Adrenal gland (tissue), 12 donors: Measurements from ENCODE around the gene CNTNAP2. TPM values are rescaled to one million over a fixed set of nuclear protein-coding genes. Genes with fewer than 3 reads are reported as not detected.

Experiments
- DNase-seq, 7 donors: peaks; one replicate each; pipeline ENCODE4 v3.0.0-alpha.2; 2019 to 2020
- H3K27ac ChIP-seq, 5 donors: fragments of 200-600 bp; sonication (generic) in 4 of 5; 1 replicate in 3 of 5; 2 replicates in 2 of 5; pipeline versions ENCODE4 v1.5.1 to v1.8.0; 2016 to 2020; ENCODE audit warnings: mild to moderate bottlenecking in 1 of 5
- H3K27me3 ChIP-seq: fragments of 200-600 bp; 2 replicates; pipeline ENCODE4 v1.8.0; 2021
- H3K36me3 ChIP-seq, 2 donors: fragments of 200-600 bp; replicated peaks in 1 of 2; 1 replicate in 1 of 2; 2 replicates in 1 of 2; pipeline versions ENCODE4 v1.5.1 to v1.8.0; 2018 to 2022
- H3K4me1 ChIP-seq, 2 donors: fragments of 200-600 bp; replicated peaks in 1 of 2; 1 replicate in 1 of 2; 2 replicates in 1 of 2; pipeline versions ENCODE4 v1.5.1 to v1.8.0; 2018 to 2021
- H3K4me3 ChIP-seq, 4 donors: fragments of 200-600 bp; sonication (generic) in 3 of 4; one replicate each; pipeline ENCODE4 v1.5.1; 2016 to 2018
- H3K9me3 ChIP-seq, 3 donors: fragments of 200-600 bp; sonication (generic) in 1 of 3; replicated peaks in 1 of 3; 1 replicate in 2 of 3; 2 replicates in 1 of 3; pipeline versions ENCODE4 v1.5.1 to v1.8.0; 2016 to 2021
- POLR2A ChIP-seq, 2 donors: fragments of 450-650 bp; IDR thresholded peaks; one replicate each; pipeline ENCODE4 v1.6.1; 2017; ENCODE audit warnings: antibody characterized with exemption in 2 of 2, mild to moderate bottlenecking in 2 of 2, moderate library complexity in 1 of 2
- WGBS, 4 donors: extraction: QIAGEN DNeasy Blood & Tissue Kit in 2 of 4; methylation state at CpG; one replicate each; pipeline versions ENCODE4 v1.1.5 to v1.1.7; 2013 to 2017; 5-methylcytosine and 5-hydroxymethylcytosine counted together
- intact Hi-C, 2 donors: fragments of 100-400 bp; cut with DNase I; formaldehyde crosslinking; loops; one replicate each; pipeline versions ENCODE4 v1.14.1 to v1.15.0; 2022 to 2023
- polyA plus RNA-seq, 3 donors: library from polyadenylated mRNA; stranded (reverse); fragments of 200-250 nt in 2 of 3; fragments of 350-450 nt in 1 of 3; fragmentation: Illumina TruSeq in 1 of 3; extraction: RNeasy Lipid Tissue Mini Kit (QIAGEN cat#74804) in 1 of 3; gene quantifications; one replicate each; pipeline ENCODE4 v1.2.3, GENCODE V29; 2013 to 2014
- total RNA-seq, 9 donors: library from RNA; depleted of rRNA in 4 of 9; stranded (reverse); fragments of >200 nt in 4 of 9; fragments of 120-200 nt in 1 of 9; fragmentation: NEBNext Ultra II Directional in 1 of 9; extraction: Animal tissue kit (Norgen Biotek cat#: 25700) in 1 of 9; gene quantifications; one replicate each; pipeline versions ENCODE4 v1.1.0 to v1.2.4, GENCODE V29; 2013 to 2023
- TF ChIP-seq, protein P1 (sequence below), 6 experiments: fragments of 450-650 bp in 4 of 6; fragments of 200-600 bp in 2 of 6; sonication (generic) in 1 of 6; IDR thresholded peaks; 1 replicate in 5 of 6; 2 replicates in 1 of 6; pipeline versions ENCODE4 v1.5.1 to v1.8.0; 2016 to 2021; ENCODE audit warnings: antibody characterized with exemption in 6 of 6, mild to moderate bottlenecking in 2 of 6, moderate library complexity in 1 of 6
- donor health status: healthy with polysubstance abuse.
- donor health status: Bipolar disorder and iron deficiency.
- donor health status: DM: yes; HTN: yes; CAD: no.
- donor health status: DM: no; HTN: no; CAD: no.
- donor health status: DM: no; HTN: no; CAD: no.
- donor health status: DM: yes; HTN: yes; CAD: no.

CNTNAP2 gene
- total and polyA plus RNA-seq, 12 donors = 0.14 to 6.3 (median 1.8) TPM; not detected in 2

DNA sequence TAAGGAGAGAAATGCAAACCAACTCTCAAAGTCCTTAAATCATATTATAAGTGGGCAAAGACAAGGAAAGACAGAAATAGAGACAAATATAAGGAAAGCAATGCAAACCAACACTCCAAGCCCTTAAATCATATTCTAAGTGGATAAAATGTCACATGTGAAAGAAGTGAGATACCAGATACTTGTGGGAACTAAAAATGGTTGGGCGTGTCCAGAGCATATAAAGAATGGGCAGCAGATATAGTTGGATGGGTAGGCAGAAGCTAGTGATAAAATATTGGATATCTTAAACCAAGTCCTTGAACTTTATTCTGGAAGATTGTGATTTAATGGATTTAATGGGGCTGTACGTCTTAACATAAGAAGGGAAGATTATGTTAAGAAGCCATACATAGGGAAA is 1408.7 kb downstream of the CNTNAP2 start:
- WGBS, 4 donors = 50 to 65% (median 62%) methylated on average over 2 of the region's 2 CpGs
- no peak overlapping the region for H3K4me3 ChIP-seq
- TF ChIP-seq, protein P1, sequence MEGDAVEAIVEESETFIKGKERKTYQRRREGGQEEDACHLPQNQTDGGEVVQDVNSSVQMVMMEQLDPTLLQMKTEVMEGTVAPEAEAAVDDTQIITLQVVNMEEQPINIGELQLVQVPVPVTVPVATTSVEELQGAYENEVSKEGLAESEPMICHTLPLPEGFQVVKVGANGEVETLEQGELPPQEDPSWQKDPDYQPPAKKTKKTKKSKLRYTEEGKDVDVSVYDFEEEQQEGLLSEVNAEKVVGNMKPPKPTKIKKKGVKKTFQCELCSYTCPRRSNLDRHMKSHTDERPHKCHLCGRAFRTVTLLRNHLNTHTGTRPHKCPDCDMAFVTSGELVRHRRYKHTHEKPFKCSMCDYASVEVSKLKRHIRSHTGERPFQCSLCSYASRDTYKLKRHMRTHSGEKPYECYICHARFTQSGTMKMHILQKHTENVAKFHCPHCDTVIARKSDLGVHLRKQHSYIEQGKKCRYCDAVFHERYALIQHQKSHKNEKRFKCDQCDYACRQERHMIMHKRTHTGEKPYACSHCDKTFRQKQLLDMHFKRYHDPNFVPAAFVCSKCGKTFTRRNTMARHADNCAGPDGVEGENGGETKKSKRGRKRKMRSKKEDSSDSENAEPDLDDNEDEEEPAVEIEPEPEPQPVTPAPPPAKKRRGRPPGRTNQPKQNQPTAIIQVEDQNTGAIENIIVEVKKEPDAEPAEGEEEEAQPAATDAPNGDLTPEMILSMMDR (IDR thresholded peaks at IDR 0.05) = no peak
- TF ChIP-seq POLR2A (IDR thresholded peaks at IDR 0.05) = no peak
- H3K36me3 ChIP-seq = no peaks in the 10 kb centered on the region
- no peaks in the 10 kb centered on the region for H3K27me3 ChIP-seq
- intact Hi-C loops = no loop called here
- no peak for DNase-seq
- H3K9me3 ChIP-seq = no peaks in the 10 kb centered on the region
- no peak overlapping the region for H3K27ac ChIP-seq
- no peaks in the 10 kb centered on the region for H3K4me1 ChIP-seq

DNA sequence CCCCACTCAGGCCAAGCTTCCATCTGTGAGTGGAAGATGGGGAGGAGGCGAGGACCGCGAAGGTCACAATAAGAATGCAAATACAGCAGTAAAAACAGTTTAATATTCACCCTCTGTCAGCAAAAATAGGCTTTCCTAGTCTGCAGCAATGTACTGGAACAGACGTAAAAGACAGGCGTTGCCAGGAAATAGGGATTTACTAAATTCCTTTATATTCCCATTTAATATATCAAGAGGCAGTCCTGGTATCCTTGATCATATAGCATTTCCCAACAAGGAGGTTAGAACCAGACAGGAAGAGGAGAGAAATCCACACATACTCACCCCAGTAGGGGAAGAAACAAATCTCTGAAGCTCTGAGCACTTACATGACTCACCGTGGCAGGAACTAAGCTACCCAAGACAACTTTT is 1419.1 kb downstream of the CNTNAP2 start:
- no peaks in the 10 kb centered on the region for H3K4me1 ChIP-seq
- TF ChIP-seq, protein P1 (IDR thresholded peaks at IDR 0.05) = no peak
- no peak for TF ChIP-seq POLR2A (IDR thresholded peaks at IDR 0.05)
- H3K9me3 ChIP-seq = no peaks in the 10 kb centered on the region
- H3K36me3 ChIP-seq = no peaks in the 10 kb centered on the region
- 67 to 76% (median 72%) methylated on average over 6 of the region's 6 CpGs for WGBS, 4 donors
- no peak for DNase-seq
- H3K27me3 ChIP-seq = no peaks in the 10 kb centered on the region
- no peak overlapping the region for H3K4me3 ChIP-seq
- intact Hi-C loops = loop anchor here in 1 of 2 donors (10.0 kb wide), 1 partner anchor 549 kb away; no protein-coding TSS in a partner anchor
- no peak overlapping the region for H3K27ac ChIP-seq

DNA sequence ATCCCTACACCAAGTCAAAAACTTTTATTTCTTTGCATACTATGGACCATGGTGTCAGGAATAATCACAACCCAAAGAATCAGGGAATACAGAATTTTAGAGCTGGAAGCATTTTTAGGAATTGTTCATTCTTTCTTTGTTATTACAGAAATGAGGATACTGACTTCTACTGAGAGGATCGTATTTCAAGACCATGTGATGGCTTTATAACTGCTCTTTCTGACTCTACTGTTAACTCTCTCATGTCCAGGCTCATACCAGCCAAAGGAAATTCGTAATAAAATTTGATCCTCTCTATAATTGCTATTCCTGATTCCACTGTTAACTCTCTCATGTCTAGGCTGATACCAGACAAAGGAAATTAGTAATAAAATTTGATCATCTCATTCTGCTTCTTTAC is 1423.1 kb downstream of the CNTNAP2 start:
- Histone ChIP-seq H3K4me3 (no peak overlapping the region), H3K27ac (no peak overlapping the region), H3K9me3 (no peaks in the 10 kb centered on the region), H3K4me1 (no peaks in the 10 kb centered on the region), H3K36me3 (no peaks in the 10 kb centered on the region), H3K27me3 (no peaks in the 10 kb centered on the region)
- intact Hi-C loops = loop anchor here in 1 of 2 donors (10.0 kb wide), 1 partner anchor 545 kb away; no protein-coding TSS in a partner anchor
- 27 to 51% (median 29%) methylated on average over 2 of the region's 2 CpGs for WGBS, 4 donors
- TF ChIP-seq, protein P1 (IDR thresholded peaks at IDR 0.05) = no peak
- TF ChIP-seq POLR2A (IDR thresholded peaks at IDR 0.05) = no peak
- no peak for DNase-seq

DNA sequence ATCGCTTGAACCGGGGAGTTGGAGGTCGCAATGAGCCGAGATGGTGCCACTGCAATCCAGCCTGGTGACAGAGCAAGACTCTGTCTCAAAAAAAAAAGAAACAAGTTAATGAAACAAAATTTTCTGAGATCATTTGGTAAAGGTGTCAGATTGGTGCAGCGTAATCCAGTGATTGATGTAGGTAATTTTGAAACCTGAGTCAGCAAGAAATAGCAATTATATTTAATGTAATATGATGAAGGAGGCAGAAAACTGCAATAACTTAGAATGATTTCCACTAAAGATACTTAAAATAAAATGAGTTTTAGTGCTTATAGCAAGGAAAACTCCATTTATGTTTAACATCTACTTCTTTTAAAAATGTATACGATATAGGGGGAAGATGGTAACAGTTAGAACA is 1424.1 kb downstream of the CNTNAP2 start:
- no peaks in the 10 kb centered on the region for H3K27me3 ChIP-seq
- intact Hi-C loops = no loop called here
- H3K27ac ChIP-seq = no peak overlapping the region
- no peak for TF ChIP-seq POLR2A (IDR thresholded peaks at IDR 0.05)
- TF ChIP-seq, protein P1 (IDR thresholded peaks at IDR 0.05) = no peak
- H3K9me3 ChIP-seq = no peaks in the 10 kb centered on the region
- no peaks in the 10 kb centered on the region for H3K36me3 ChIP-seq
- no peaks in the 10 kb centered on the region for H3K4me1 ChIP-seq
- DNase-seq = no peak
- WGBS, 4 donors = 74 to 94% (median 85%) methylated on average over 6 of the region's 6 CpGs
- H3K4me3 ChIP-seq = no peak overlapping the region
